Cardiac muscle cell (in vitro differentiated cells and primary cell): ENCODE data around the gene CEP76. TPM values are rescaled to one million over a fixed set of nuclear protein-coding genes. Genes with fewer than 3 reads are reported as not detected.

Source experiments
- DNase-seq, 2 donors: peaks; one replicate each; pipeline versions ENCODE4 v3.0.0 to v3.0.0-alpha.2; 2010 to 2017; ENCODE audit warnings: low read depth in 1 of 2, low spot score in 1 of 2
- H3K27ac ChIP-seq: fragments of 200-600 bp; sonication (generic); 2 replicates; pipeline ENCODE4 v1.5.1; 2016
- H3K27me3 ChIP-seq: fragments of 200-600 bp; sonication (generic); 2 replicates; pipeline ENCODE4 v1.6.0; 2016; ENCODE audit warnings: control low read depth
- H3K36me3 ChIP-seq: fragments of 200-600 bp; sonication (generic); 2 replicates; pipeline ENCODE4 v1.5.1; 2016; ENCODE audit warnings: control low read depth
- H3K4me1 ChIP-seq: fragments of 200-600 bp; sonication (generic); 2 replicates; pipeline ENCODE4 v1.8.1; 2017; ENCODE audit warnings: low read depth, mild to moderate bottlenecking, mixed run types
- H3K4me3 ChIP-seq: fragments of 200-600 bp; sonication (generic); 2 replicates; pipeline ENCODE4 v1.5.1; 2016; ENCODE audit warnings: mild to moderate bottlenecking
- H3K9me3 ChIP-seq: fragments of 200-600 bp; sonication (generic); 2 replicates; pipeline ENCODE4 v1.5.1; 2017; ENCODE audit warnings: low read depth, mild to moderate bottlenecking, control low read depth
- CTCF ChIP-seq: IDR thresholded peaks from 2 replicates; pipeline ENCODE4 v1.5.1; 2012; ENCODE audit warnings: low read depth, mild to moderate bottlenecking, low read length
- polyA plus RNA-seq: library from polyadenylated mRNA; unstranded; fragments of >200 nt; fragmentation: Nextera tagmentation; extraction: Ambion mirVana; gene quantifications from 2 replicates; pipeline ENCODE4 v1.2.1, GENCODE V29; 2016
- total RNA-seq: library from RNA; depleted of rRNA; stranded (reverse); fragments of >200 nt; gene quantifications from 2 replicates; pipeline ENCODE4 v1.2.3, GENCODE V29; 2016

The CEP76 gene
- total and polyA plus RNA-seq, 2 experiments from 2014 or later: 8.2 to 13.7 TPM

- TF ChIP-seq CTCF: peak; percentile 67
- H3K9me3 ChIP-seq: no peaks in the 10 kb centered on the region
- DNase-seq: peak; percentile 33 to 83
- H3K4me3 ChIP-seq: no peak overlapping the region
- no peaks in the 10 kb centered on the region for H3K36me3 ChIP-seq
- no peaks in the 10 kb centered on the region for H3K27me3 ChIP-seq
- no peak overlapping the region for H3K27ac ChIP-seq
- no peaks in the 10 kb centered on the region for H3K4me1 ChIP-seq
These were observed 41.6 kb upstream of the CEP76 start for GRCh38 chr18:12744103-12744502.

GRCh38 chr18:12742453-12742852 is 39.9 kb upstream of the CEP76 start:
- Histone ChIP-seq H3K4me3 (no peak overlapping the region), H3K4me1 (no peaks in the 10 kb centered on the region), H3K27ac (no peak overlapping the region), H3K9me3 (no peaks in the 10 kb centered on the region), H3K36me3 (no peaks in the 10 kb centered on the region), H3K27me3 (no peaks in the 10 kb centered on the region)
- peak in 1 of 2 donors; percentile 37 for DNase-seq
- no peak for TF ChIP-seq CTCF

GRCh38 chr18:12741351-12741750 is 38.8 kb upstream of the CEP76 start:
- peak in 1 of 2 donors; percentile 25 for DNase-seq
- Histone ChIP-seq H3K4me3 (no peak overlapping the region), H3K27me3 (no peaks in the 10 kb centered on the region), H3K9me3 (no peaks in the 10 kb centered on the region), H3K27ac (no peak overlapping the region), H3K36me3 (no peaks in the 10 kb centered on the region), H3K4me1 (no peaks in the 10 kb centered on the region)
- TF ChIP-seq CTCF: no peak

- no peaks in the 10 kb centered on the region for H3K36me3 ChIP-seq
- TF ChIP-seq CTCF: no peak
These were observed 34.9 kb upstream of the CEP76 start for GRCh38 chr18:12737243-12737902.

GRCh38 chr18:12726774-12727550 is 24.4 kb upstream of the CEP76 start:
- H3K27me3 ChIP-seq: no peaks in the 10 kb centered on the region
- peaks cover 18% of the 10 kb centered on the region for H3K36me3 ChIP-seq
- no peaks in the 10 kb centered on the region for H3K4me1 ChIP-seq
- peak; percentile 73 to 82 for DNase-seq
- no peak overlapping the region for H3K4me3 ChIP-seq
- no peaks in the 10 kb centered on the region for H3K9me3 ChIP-seq
- TF ChIP-seq CTCF: peak; percentile 78
- no peak overlapping the region for H3K27ac ChIP-seq

More at GRCh38 chr18:12737243-12737902, 34.9 kb upstream of the CEP76 start:
- H3K27ac ChIP-seq: no peak overlapping the region
- no peaks in the 10 kb centered on the region for H3K27me3 ChIP-seq
- no peak overlapping the region for H3K4me3 ChIP-seq
- H3K4me1 ChIP-seq: no peaks in the 10 kb centered on the region
- no peak for DNase-seq
- H3K9me3 ChIP-seq: no peaks in the 10 kb centered on the region
